Common myeloid progenitor, CD34-positive (primary cell): ENCODE data around the gene RPLP1.
A peak's percentile ranks its signal among the peaks of the same experiment; 100 is the strongest.

ENCODE experiments used
- CTCF ChIA-PET: fragments of 350-600 bp; sonication (Branson Sonifier 250); formaldehyde crosslinking; loops from one replicate; lab custom pipeline; 2021; ENCODE audit warnings: antibody characterized with exemption; lab: Charles Lee
- POLR2A ChIA-PET: fragments of 350-600 bp; sonication (Branson Sonifier 250); formaldehyde crosslinking; loops from one replicate; lab custom pipeline; 2021; ENCODE audit warnings: antibody characterized with exemption; lab: Charles Lee
- DNase-seq, 3 donors: peaks; one replicate each; pipeline versions ENCODE4 v3.0.0 to v3.0.0-alpha.2; 2013
- H3K27ac ChIP-seq, 2 experiments: 1 replicate in 1 of 2; 2 replicates in 1 of 2; pipeline ENCODE4 v1.7.0; 2013; ENCODE audit warnings: inconsistent platforms in 2 of 2, low read length in 2 of 2, mild to moderate bottlenecking in 2 of 2, low read depth in 1 of 2, moderate library complexity in 1 of 2; ENCODE audit not compliant: severe bottlenecking in 2 of 2, insufficient read depth in 1 of 2, poor library complexity in 1 of 2
- H3K27me3 ChIP-seq, 5 experiments: replicated peaks in 2 of 5; 1 replicate in 3 of 5; 2 replicates in 2 of 5; pipeline versions ENCODE4 v1.6.1 to v1.7.0; 2013; ENCODE audit warnings: low read length in 4 of 5, mild to moderate bottlenecking in 2 of 5, moderate library complexity in 2 of 5, inconsistent platforms in 1 of 5; ENCODE audit not compliant: insufficient read depth in 5 of 5, control insufficient read depth in 4 of 5
- H3K36me3 ChIP-seq, 4 experiments: 1 replicate in 2 of 4; 2 replicates in 2 of 4; pipeline versions ENCODE4 v1.6.1 to v1.7.0; 2013; ENCODE audit warnings: low read length in 3 of 4, control low read depth in 1 of 4, mild to moderate bottlenecking in 1 of 4; ENCODE audit not compliant: control insufficient read depth in 4 of 4, insufficient read depth in 4 of 4
- H3K4me1 ChIP-seq, 4 experiments: 1 replicate in 3 of 4; 2 replicates in 1 of 4; pipeline versions ENCODE4 v1.6.1 to v1.7.1; 2013; ENCODE audit warnings: low read length in 3 of 4, mild to moderate bottlenecking in 3 of 4, control low read depth in 1 of 4, inconsistent platforms in 1 of 4, moderate library complexity in 1 of 4; ENCODE audit not compliant: control insufficient read depth in 4 of 4, insufficient read depth in 4 of 4; ENCODE audit errors: control extremely low read depth in 1 of 4
- H3K4me3 ChIP-seq, 7 experiments: 1 replicate in 4 of 7; 2 replicates in 3 of 7; pipeline versions ENCODE4 v1.5.1 to v1.7.0; 2013; ENCODE audit warnings: mild to moderate bottlenecking in 7 of 7, low read length in 6 of 7, moderate library complexity in 6 of 7, inconsistent platforms in 2 of 7, low read depth in 2 of 7, control low read depth in 1 of 7; ENCODE audit not compliant: insufficient read depth in 4 of 7, control insufficient read depth in 1 of 7; ENCODE audit errors: extremely low read depth in 1 of 7
- H3K9me3 ChIP-seq, 5 experiments: 1 replicate in 4 of 5; 2 replicates in 1 of 5; pipeline versions ENCODE4 v1.6.1 to v1.7.1; 2013; ENCODE audit warnings: low read length in 4 of 5, mild to moderate bottlenecking in 2 of 5, inconsistent platforms in 1 of 5, low read depth in 1 of 5, moderate library complexity in 1 of 5; ENCODE audit not compliant: control insufficient read depth in 4 of 5, insufficient read depth in 2 of 5; ENCODE audit errors: control extremely low read depth in 1 of 5
- WGBS: methylation state at CpG from one replicate; pipeline ENCODE4 v1.1.5; 2013; ENCODE audit not compliant: insufficient coverage; 5-methylcytosine and 5-hydroxymethylcytosine counted together

RPLP1 gene

GRCh38 chr15:69474291-69474690 is 21.7 kb downstream of the RPLP1 start:
- Histone ChIP-seq H3K27me3 (peaks cover 0 to 2% (median 0%) of the 10 kb centered on the region in 5 experiments), H3K27ac (no peak overlapping the region), H3K4me1 (peaks cover 0 to 14% (median 7%) of the 10 kb centered on the region in 4 experiments), H3K9me3 (no peaks in the 10 kb centered on the region), H3K4me3 (no peak overlapping the region), H3K36me3 (no peaks in the 10 kb centered on the region)
- ChIA-PET POLR2A (no interaction called here), CTCF (interaction anchor here (1.2 to 2.2 kb wide), 2 partner anchors 593 to 1335 kb away, joined by 3 to 5 read pairs; no protein-coding TSS in a partner anchor)
- WGBS, result 66% methylated on average over 4 of the region's 5 CpGs
- no peak for DNase-seq

- no peak overlapping the region for H3K4me3 ChIP-seq
- WGBS, result 88% methylated on average over 7 of the region's 7 CpGs
- H3K36me3 ChIP-seq, result no peaks in the 10 kb centered on the region
- H3K27ac ChIP-seq, result no peak overlapping the region
- DNase-seq, result peak in 2 of 3 donors; percentile 21 to 33
- ChIA-PET CTCF (interaction anchor here (1.0 to 4.5 kb wide), 6 partner anchors 11 to 1334 kb away, joined by 3 to 22 read pairs (median 4); no protein-coding TSS in a partner anchor), POLR2A (interaction anchor here (0.6 kb wide), 1 partner anchor 1093 kb away, joined by 3 read pairs; no protein-coding TSS in a partner anchor)
- H3K27me3 ChIP-seq, result peaks cover 0 to 2% (median 0%) of the 10 kb centered on the region in 5 experiments
- H3K9me3 ChIP-seq, result peaks cover 0 to 5% (median 0%) of the 10 kb centered on the region in 5 experiments
- peaks cover 0 to 15% (median 8%) of the 10 kb centered on the region in 4 experiments for H3K4me1 ChIP-seq
Observed at GRCh38 chr15:69474846-69475455, 22.3 kb downstream of the RPLP1 start.

- Histone ChIP-seq H3K4me1 (peaks cover 0 to 15% (median 8%) of the 10 kb centered on the region in 4 experiments), H3K27me3 (peaks cover 0 to 2% (median 0%) of the 10 kb centered on the region in 5 experiments), H3K9me3 (peaks cover 0 to 7% (median 0%) of the 10 kb centered on the region in 5 experiments), H3K4me3 (no peak overlapping the region), H3K36me3 (no peaks in the 10 kb centered on the region), H3K27ac (no peak overlapping the region)
- ChIA-PET POLR2A (no interaction called here), CTCF (interaction anchor here (0.6 to 4.5 kb wide), 18 partner anchors 10 to 1333 kb away, joined by 3 to 22 read pairs (median 3); no protein-coding TSS in a partner anchor)
- DNase-seq, result peak; percentile 58 to 77 (median 69)
- 35% methylated on average over 6 of the region's 8 CpGs for WGBS
Observed at GRCh38 chr15:69475769-69476358, 23.2 kb downstream of the RPLP1 start.

GRCh38 chr15:69476704-69477473 is 24.3 kb downstream of the RPLP1 start:
- Histone ChIP-seq H3K4me3 (no peak overlapping the region), H3K27me3 (peaks cover 0 to 2% (median 0%) of the 10 kb centered on the region in 5 experiments), H3K4me1 (peaks cover 0 to 15% (median 8%) of the 10 kb centered on the region in 4 experiments), H3K9me3 (peaks cover 0 to 7% (median 0%) of the 10 kb centered on the region in 5 experiments), H3K27ac (no peak overlapping the region), H3K36me3 (no peaks in the 10 kb centered on the region)
- DNase-seq, result no peak
- CTCF ChIA-PET, result interaction anchor here (0.6 to 4.5 kb wide), 17 partner anchors 9 to 1249 kb away, joined by 3 to 22 read pairs (median 4); no protein-coding TSS in a partner anchor
- 88% methylated on average over 5 of the region's 9 CpGs for WGBS
- POLR2A ChIA-PET, result no interaction called here

GRCh38 chr15:69478259-69478781 is 25.7 kb downstream of the RPLP1 start:
- Histone ChIP-seq H3K27ac (no peak overlapping the region), H3K9me3 (peaks cover 0 to 7% (median 0%) of the 10 kb centered on the region in 5 experiments), H3K4me1 (peaks cover 0 to 15% (median 8%) of the 10 kb centered on the region in 4 experiments), H3K27me3 (peaks cover 0 to 2% (median 0%) of the 10 kb centered on the region in 5 experiments), H3K4me3 (no peak overlapping the region), H3K36me3 (no peaks in the 10 kb centered on the region)
- ChIA-PET POLR2A (interaction anchor here (0.5 to 0.7 kb wide), 2 partner anchors 616 to 911 kb away, joined by 3 read pairs; no protein-coding TSS in a partner anchor), CTCF (interaction anchor here (0.7 to 4.5 kb wide), 16 partner anchors 8 to 1247 kb away, joined by 3 to 22 read pairs (median 4); no protein-coding TSS in a partner anchor)
- 39% methylated on average over 13 of the region's 13 CpGs for WGBS
- DNase-seq, result peak; percentile 60 to 66 (median 60)

- DNase-seq, result peak in 2 of 3 donors; percentile 51
- H3K4me3 ChIP-seq, result no peak overlapping the region
- peaks cover 0 to 7% (median 0%) of the 10 kb centered on the region in 5 experiments for H3K9me3 ChIP-seq
- ChIA-PET POLR2A (no interaction called here), CTCF (interaction anchor here (0.6 to 4.5 kb wide), 10 partner anchors 7 to 1188 kb away, joined by 3 to 22 read pairs (median 4); no protein-coding TSS in a partner anchor)
- H3K27ac ChIP-seq, result no peak overlapping the region
- WGBS, result 10% methylated on average over 4 of the region's 4 CpGs
- H3K27me3 ChIP-seq, result peaks cover 0 to 2% (median 0%) of the 10 kb centered on the region in 5 experiments
- H3K36me3 ChIP-seq, result no peaks in the 10 kb centered on the region
- peaks cover 0 to 15% (median 8%) of the 10 kb centered on the region in 4 experiments for H3K4me1 ChIP-seq
Observed at GRCh38 chr15:69479081-69479480, 26.5 kb downstream of the RPLP1 start.
